GM21381 (cell line): ENCODE data around the gene PTH1R.
"Not testable (repeated sequence)": the region's sequence is repeated elsewhere in the genome, so short reads cannot be mapped to it uniquely, and the experiment has no call there.

Experiments used
- ATAC-seq: cut with Tn5 transposase; IDR thresholded peaks from one replicate; pipeline ENCODE4 v1.9.1; 2021; ENCODE audit warnings: mild to moderate bottlenecking, moderate library complexity; ENCODE audit not compliant: unreplicated experiment

Gene PTH1R

DNA sequence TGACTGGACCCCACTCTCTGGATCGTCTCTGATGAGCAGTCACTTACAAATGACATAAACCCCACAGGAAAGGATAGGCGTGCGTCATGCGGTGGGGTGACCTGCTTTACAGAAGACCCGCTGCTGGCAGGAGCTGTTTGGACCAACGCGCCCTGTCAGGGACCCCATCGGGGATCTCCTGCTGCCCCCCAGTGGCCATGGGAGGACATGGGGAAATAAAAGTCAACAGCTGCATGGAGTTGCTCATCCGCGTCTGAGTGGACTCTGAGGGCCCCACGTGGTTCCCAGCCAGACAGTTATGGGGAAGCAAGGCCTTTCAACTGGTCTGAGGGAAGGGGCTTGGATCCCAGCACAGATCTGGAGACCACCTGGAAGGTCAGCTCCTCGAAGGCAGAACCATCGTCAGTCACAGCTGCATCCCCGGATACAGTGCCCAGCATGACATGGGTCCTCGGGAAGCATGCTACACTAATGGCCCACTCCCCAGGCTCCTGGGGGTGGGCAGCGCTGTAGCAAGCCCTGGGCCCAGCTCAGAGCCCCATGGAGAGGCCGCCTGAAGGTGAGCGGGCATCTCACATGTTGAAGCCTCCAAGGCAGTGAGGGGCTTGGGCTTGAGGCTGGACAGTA is 32.1 kb downstream of the PTH1R start:
- ATAC-seq: peak; percentile 57

DNA sequence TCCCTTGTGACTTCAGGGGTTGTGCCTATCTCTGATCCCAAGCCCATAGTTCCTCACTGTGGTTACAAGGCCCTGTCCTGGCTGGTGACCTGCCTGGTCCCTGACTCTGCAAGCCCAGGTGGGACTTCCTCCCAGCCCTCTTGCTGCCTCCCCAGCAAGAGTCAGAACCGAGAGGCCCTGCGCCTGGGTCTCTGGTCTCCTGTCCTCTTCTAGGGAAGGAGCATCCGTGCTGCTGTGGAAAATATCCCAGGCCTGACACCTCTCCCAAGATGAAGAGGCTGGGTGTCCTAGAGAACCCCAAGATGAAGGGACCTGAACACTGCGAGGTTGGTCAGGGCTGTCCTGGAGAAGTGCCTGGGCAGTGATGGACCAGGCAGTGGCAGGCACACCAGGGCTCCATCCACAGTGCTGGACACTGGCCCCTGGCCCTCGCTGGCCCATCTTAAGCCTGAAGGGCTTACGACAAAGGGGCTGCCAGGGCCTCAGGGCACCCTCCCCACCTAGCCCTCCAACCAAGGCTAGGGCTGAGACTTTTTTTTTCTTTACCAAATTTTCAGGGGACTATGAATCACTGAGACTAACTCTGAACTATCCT is 32.7 kb downstream of the PTH1R start:
- no peak for ATAC-seq

DNA sequence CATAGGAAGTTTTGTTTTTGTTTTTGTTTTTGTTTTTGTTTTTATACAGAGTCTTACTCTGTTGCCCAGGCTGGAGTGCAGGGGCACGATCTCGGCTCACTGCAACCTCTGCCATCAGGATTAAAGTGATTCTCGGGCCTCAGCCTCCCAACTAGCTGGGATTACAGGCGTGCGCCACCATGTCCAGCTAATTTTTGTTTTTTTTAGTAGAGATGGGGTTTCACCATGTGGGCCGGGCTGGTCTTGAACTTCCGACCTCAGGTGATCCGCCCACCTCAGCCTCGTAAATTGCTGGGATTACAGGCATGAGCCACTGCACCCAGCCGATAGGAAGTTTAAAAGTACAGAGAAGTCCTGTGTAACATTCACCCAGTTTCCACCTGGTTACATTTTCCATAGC is 33.4 kb downstream of the PTH1R start:
- ATAC-seq: not testable (repeated sequence)

DNA sequence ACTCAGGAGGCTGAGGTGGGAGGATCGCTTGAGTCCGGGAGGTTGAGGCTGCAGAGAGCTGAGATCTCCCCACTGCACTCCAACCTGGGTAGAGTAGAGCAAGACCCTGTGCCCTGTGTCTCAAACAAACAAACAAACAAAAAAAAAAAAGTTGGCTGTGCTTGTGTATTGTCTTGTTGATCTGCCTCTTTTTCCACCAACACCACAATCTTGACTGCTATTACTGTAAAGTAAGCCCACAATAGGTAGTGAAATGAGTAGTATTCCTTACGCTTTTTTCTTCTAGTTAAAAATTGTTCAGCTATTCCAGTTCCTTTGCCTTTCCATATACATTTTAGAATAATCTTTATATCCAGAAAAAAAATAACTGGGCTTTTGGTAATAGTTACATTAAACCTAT is 35.5 kb downstream of the PTH1R start:
- no peak for ATAC-seq

DNA sequence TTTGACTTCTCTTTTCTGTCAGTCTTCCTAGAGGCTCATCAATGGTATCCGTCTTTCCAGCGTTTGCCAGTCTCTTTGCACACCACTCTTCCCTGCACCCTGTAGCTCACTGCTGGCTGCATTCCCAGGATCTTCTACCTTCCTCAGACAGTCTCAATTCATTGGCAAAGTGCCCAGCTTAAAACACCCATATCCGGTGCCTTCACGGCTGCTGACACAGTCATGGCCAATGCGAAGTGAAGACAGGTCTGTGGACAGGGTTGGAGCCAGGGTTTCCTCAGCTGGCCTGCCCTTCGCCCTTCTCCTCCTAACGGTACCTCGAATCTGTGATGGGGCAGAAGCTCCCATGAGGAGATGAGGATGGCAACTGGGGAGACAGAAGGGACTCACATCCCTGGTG is 36.1 kb downstream of the PTH1R start:
- ATAC-seq: no peak

DNA sequence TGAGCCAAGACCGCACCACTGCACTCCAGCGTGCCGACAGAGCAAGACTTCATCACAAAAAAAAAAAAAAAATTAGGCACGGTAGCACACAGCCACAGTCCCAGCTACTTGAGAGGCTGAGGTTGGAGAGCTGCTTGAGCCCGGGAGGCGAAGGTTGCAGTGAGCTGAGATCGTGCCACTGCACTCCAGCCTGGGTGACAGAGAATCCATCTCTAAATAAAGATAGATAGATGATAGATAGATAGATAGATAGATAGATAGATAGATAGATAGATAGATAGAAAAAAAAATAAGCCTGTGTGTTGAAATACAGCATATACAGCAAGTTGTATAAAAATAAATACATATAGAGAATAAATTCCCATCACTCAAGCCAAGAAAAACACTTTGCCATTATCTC is 37.3 kb downstream of the PTH1R start:
- no peak for ATAC-seq

DNA sequence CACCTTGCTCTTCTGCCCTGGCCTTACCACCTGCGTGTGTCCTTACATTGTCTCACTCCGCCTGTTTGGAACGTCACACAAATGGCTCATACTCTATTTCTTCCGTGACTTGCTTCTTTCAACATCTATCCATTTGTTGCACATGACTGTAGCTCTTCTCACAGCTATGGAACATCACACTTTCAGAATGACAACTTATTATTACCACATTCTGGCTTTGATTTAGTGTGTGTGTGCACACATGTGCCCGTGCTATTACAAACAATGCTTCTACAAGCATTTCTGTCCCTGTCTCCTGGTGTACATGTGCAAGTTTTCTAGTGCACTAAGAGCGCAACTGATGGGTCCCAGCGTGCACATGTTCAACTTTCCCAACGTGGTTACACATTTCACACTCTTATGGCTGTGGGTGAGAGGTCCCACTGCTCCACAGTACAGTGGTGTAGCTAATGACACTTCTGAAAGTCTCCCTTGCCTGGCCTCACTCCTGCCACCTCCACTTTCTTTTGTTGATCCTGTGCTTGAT is 37.8 kb downstream of the PTH1R start:
- ATAC-seq: no peak

DNA sequence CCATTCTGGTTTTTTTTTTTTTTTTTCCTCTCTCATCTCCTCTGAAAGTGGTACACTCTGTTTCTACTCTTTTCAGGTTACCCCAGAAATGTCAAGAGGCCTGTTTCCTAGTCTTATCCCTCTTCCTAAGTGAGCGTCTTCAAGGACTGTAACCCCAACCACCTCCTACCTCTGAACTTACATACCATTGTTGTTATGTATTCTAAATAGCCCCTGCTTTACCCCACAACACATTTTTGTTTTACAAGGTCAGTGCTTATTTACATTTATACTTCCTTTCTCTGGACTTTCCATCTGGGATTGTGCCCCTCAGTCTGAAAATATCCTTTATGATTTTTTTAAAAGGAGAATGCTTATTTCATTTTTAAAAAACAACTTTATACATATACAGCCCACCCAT is 38.8 kb downstream of the PTH1R start:
- no peak for ATAC-seq

DNA sequence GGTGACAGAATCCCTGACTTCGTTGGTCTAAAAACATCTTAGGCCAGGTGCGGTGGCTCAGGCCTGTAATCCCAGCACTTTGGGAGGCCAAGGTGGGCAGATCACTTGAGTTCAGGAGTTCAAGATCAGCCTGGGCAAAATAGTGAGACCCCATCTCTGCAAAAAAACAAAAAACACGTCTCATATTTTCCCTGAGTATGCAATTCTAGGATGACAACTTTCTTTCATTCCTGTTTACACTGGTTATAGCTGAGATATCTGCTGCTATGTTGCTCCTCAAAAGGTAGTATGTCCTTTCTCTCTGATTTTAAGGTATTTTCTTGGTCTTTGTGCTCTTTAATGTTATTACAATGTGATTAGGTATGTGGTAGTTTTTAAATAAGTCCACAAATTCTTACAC is 39.3 kb downstream of the PTH1R start:
- ATAC-seq: no peak

DNA sequence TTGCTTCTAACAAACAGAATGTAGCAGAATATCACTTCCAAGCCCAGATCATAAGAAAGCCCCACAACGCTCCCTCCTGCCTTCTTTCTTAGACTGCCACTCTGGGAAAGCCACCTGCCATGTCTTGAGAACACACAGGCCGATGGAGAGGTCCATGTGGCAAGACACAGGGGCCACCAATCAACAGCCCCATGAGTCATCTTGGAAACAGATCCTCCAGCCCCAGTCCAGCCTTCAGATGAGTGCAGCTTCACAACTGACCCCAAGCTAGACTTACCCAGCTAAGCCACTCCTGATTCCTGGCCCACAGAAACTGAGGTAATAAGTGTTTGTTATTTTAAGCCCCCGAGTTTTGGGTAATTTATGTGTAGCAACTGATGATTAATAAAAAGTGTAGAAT is 39.7 kb downstream of the PTH1R start:
- ATAC-seq: no peak

DNA sequence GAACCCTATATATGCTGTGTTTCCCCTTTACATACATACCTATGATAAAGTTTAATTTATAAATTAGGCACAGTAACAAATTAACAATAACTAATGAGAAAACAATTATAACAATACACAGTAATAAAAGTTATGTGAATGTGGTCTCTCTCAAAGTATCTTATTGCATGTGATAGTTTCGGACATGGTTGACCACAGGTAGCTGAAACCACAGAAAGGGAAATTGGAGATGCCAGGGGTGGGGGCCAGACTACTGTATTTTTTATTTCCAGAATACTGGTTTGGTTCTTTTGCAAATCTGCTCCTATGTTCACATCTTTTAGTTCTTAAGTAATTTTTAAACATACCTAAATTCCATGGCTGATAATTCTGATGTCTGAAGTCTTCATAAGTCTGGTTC is 40.7 kb downstream of the PTH1R start:
- no peak for ATAC-seq

DNA sequence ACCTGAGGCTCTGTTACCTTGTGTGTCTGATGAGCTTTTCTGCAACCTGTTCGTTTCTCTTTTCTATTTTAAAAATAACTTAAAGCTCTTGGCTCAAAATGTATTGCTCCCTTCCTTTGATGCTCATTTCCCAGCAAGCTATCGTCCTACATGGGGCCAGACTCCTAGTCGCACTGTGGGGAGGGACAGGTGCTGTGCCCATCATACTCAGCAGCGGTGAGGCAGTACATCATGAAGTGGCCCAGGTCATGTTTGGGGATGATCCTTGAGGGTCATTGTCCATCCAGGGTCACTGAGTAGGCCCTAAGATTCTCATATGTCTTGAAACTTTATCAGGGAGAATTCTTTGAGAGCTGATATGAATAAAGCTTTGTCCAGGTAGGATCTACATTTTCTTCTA is 41.1 kb downstream of the PTH1R start:
- ATAC-seq: no peak

DNA sequence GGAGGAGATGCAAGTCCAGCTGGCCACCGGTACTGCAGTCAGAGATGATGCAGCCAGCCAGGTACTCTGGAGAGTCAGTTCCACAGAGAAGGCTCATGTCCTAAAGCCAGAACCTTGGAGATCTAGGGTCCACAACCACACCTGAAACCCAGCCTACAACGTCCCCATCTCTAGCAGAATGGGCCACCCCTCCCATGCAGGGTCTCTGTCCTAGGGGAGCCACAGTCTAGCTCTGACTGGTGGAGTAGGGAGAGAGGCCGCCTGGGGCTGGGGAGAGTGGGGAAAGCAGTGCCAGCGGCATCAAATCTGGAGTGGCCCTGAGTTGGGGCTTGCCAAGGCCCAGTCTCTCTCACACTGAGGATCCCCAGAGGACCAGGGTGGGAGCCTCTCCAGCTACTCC is 43.5 kb downstream of the PTH1R start:
- no peak for ATAC-seq

DNA sequence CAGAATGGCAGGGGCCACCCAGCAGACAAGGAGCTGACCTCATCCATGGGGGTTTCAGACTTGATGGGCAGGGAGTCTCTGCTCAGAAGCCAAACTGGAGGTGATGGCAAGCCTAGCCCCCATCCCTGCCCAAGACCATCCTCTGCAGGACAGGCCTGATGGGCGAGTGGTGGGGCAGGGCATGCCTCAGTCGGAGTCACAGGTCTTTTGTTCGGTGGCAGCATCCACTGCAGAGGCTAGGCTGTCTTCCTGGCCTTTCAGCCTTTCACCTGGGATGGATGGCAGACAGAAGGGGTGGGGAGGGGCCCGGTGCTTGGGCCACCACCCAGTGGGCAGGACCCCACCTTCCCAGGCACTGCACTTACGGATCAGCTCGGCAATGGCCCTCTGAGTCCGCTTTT is 44.4 kb downstream of the PTH1R start:
- ATAC-seq: no peak

DNA sequence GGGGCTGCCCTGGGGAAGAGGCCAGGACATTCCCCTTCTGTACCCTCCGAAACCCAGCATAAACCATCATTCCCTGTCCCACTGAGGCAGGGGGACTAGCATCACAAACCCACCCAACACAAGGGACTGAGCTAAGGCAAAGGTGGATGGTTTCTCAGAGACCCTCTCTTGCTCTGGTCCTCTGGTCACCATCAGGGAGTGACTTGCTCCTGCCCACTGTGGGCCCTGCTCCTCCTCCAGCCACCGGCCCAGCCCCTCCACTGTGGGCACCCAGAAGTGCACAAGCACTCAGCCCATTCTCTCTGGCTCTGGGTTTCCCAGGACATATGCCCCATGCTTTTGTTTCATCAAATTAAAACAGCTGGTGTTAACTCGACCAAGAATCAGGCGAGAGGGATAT is 44.9 kb downstream of the PTH1R start:
- no peak for ATAC-seq

DNA sequence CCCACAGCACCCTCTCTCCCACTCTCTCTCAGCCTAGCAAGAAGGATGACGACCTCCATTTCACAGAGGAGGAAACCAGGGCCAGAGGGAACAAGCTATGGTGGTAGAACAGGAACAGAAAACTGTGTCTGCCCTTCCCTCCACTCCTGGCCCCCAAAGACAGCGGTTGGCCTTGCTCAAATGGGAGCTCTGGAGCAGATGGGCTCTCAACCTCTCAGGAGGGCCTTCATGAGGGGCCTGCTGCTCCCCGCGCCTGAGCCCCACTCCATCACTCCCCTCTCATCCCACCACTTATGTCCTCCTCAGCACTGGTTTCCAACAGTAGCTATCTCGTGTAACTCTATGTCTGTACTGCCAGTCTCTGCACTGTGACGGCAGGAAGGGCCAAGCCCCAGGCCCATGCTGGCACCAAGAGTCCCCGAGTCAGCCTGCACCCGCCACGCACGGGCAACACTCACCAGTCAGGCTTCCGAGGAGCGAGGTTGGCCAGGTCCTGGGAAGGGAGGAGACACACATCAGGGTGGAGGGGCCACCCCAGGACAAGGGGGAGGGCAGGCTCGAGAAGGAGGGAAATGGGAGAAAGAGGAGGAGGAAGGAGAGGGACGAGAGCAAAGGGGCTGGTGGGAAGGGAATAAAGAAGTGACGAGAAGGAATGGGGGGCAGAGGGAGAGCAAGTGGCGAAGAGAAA is 45.5 kb downstream of the PTH1R start:
- no peak for ATAC-seq

DNA sequence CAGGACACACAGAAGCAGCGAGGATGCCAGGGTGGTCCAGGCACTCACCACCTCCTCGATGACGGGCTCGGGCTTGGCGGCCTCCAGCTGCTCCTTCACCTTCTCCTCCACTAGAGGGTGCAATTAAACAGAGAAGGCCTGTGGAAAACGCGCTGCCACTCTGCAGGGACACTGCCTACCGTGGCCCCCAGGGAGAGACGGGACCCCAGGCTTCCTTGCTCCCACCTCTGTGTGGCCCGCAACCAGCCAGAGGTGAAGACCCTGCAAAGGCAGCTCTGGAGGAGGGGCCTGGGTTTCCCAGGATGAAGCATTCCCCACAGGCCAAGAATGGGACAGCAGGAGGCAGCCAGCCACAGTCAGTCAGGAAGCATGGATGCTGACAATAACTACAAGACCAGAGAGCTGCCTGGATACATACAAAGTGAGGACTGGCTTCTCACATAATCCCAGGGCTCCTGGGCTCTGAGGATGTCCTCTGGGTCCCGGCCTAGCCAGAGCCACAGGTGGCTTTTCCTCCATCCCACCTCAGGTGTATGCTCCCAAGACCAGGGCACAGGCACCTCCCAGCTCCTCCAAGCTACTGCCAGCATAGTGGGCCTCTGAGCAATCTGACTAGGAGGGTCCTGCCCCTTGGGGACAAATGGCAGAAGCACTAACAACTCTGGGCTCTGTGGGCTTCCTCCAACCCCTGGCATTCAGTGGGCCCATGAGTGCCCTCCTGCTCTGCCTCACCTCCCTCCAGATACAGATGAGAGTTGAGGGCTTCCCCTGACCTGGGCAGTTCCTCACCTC is 46.2 kb downstream of the PTH1R start:
- no peak for ATAC-seq

DNA sequence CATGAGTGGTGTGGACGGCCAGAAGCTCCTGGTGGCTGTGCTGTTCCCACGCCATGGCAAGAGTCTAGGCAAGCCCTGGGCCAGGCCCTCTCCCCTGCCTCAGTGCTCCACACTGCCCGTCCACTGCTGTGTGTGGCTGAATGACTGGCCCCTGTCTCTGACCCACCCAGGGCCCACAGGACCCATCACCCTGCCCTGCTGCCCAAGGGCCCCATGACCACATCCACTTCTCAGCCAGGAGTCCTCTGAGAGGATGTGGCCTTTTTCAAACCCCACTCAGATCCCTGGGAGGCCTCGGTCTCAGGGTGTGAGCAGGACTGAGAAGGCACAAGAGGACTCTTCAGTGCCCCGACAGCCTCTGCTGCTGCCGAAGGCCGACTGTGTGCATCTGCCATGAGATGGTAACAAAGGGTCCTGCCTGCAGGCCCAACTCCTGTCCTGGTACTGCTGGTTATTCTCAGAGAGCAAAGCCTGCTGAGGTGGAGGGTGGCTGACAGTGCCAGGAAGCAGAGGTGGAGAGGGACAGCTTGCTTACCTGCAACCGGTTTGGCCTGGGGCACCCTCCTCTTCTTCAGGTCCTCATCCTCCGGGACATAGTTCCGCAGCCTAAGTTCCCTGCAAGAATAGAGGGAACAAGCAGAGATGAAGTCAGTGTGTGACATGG is 47.5 kb downstream of the PTH1R start:
- no peak for ATAC-seq

DNA sequence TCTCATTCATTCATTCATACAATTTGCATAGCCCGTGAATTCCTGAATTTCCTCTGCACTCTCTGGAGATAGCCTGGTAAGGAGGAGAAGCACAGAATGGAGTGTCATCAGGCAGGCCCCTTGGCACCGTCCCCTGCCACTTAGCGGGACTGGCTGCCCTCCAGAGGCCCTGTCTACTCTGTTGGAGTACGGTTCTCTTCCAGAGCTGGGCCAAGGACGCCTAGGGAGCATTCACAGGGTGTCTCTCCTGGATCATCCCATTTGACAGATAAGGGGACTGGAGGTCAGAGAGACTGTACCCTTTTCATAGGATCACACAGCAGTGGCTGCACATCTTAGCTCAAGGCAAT is 48.0 kb downstream of the PTH1R start:
- no peak for ATAC-seq

DNA sequence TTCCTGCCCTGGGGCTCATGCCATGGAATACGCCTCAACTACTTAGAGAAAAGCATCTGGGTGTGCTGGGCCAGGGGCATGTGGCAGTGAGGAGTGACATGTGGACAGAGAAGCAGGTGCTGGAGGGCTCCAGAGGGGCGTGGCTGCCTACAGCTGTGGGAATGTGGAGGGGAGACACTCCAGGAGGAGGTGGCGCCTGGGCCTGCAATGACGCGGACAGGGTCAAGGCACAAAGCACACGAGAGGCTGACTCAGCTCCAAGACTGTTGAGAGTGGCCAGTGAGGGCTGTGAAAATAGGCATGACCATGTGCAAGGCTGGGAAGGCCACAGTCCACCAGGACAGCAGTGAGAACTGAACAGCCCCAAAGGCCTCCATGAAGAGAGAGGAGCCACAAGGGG is 48.5 kb downstream of the PTH1R start:
- ATAC-seq: no peak

DNA sequence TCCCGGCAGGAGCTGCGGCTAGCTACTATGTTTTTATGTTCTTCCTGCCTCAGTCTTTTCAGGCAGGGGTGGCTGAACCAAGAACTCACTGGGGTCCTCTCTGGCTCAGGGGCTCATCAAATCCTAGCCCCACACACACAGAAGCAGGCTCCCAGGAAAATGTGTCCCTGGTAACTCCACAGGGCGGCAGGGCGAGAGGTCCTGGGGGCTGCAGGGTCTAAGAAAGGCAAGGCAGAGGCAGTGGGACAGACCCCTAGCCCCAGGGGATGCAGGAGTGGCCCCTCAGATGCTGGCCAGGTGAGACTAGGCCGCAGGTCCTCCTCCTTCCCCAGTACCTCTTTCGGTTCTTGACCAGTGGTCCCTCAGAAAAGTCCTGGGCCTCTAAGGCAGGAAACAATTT is 48.9 kb downstream of the PTH1R start:
- ATAC-seq: no peak
